K562 (cell line): ENCODE results near the gene OR4D2. TPM values are rescaled to one million over a fixed set of nuclear protein-coding genes. Genes with fewer than 3 reads are reported as not detected.

Experiments used
- GTF2F1 ChIP-seq: IDR thresholded peaks from 2 replicates; pipeline ENCODE4 v1.6.1; 2011; ENCODE audit warnings: low read depth, low read length, improper control_type of control experiment
- HBP1 ChIP-seq: fragments of 450-650 bp; formaldehyde crosslinking; IDR thresholded peaks from 2 replicates; pipeline ENCODE4 v1.4.0; 2022; ENCODE audit warnings: missing genetic modification characterization
- HMG20B ChIP-seq: fragments of 250-450 bp; sonication (Bioruptor Pico); IDR thresholded peaks from 2 replicates; pipeline ENCODE4 v1.5.0; 2021; ENCODE audit warnings: mild to moderate bottlenecking
- MEF2D ChIP-seq: conservative IDR thresholded peaks from 2 replicates; pipeline ENCODE4 v1.6.1; 2016; ENCODE audit warnings: low read depth, missing genetic modification characterization, missing compliant biosample characterization
- PBX2 ChIP-seq, 2 experiments: IDR thresholded peaks in 1 of 2; conservative IDR thresholded peaks in 1 of 2; 2 replicates each; pipeline ENCODE4 v1.6.1; 2016; ENCODE audit warnings: low read depth in 2 of 2, mild to moderate bottlenecking in 1 of 2, missing compliant biosample characterization in 1 of 2, missing genetic modification characterization in 1 of 2, moderate library complexity in 1 of 2
- SMAD4 ChIP-seq: fragments of 250-450 bp; sonication (Bioruptor Pico); conservative IDR thresholded peaks from 2 replicates; pipeline ENCODE4 v1.8.0; 2021; ENCODE audit warnings: inconsistent platforms, mild to moderate bottlenecking, moderate library complexity
- TCF7 ChIP-seq: sonication (generic); IDR thresholded peaks from 2 replicates; pipeline ENCODE4 v1.6.1; 2016; ENCODE audit warnings: antibody characterized with exemption, borderline replicate concordance
- TRIM28 ChIP-seq: fragments of 450-650 bp; IDR thresholded peaks from 2 replicates; pipeline ENCODE4 v1.6.1; 2017
- polyA plus RNA-seq, 8 experiments: library from polyadenylated mRNA; depleted of rRNA in 4 of 8; stranded (reverse) in 5 of 8; unstranded in 3 of 8; fragments of >200 nt; fragmentation: Nextera tagmentation in 2 of 8; fragmentation: Illumina TruSeq in 1 of 8; extraction: Ambion mirVana in 2 of 8; extraction: Trizol in 1 of 8; gene quantifications; 2 replicates each; pipeline versions ENCODE4 v1.2.1 to v1.2.3, GENCODE V29; 2011 to 2014; ENCODE audit warnings: inconsistent platforms in 1 of 8, missing spikeins in 1 of 8
- total RNA-seq, 7 experiments: library from RNA; depleted of rRNA in 6 of 7; stranded (reverse); fragments of >200 nt in 6 of 7; fragmentation: Illumina TruSeq in 2 of 7; extraction: Trizol in 2 of 7; gene quantifications; 2 replicates each; pipeline versions ENCODE4 v1.2.1 to v1.2.3, GENCODE V29; 2011 to 2021; ENCODE audit warnings: low replicate concordance in 1 of 7
- TF ChIP-seq, protein P1 (sequence below): sonication (generic); formaldehyde crosslinking; IDR thresholded peaks from 2 replicates; pipeline ENCODE4 v1.8.1; 2023; ENCODE audit warnings: mild to moderate bottlenecking, missing genetic modification reagents, moderate library complexity
- TF ChIP-seq, protein P2 (sequence below): fragments of 250-450 bp; sonication (Bioruptor Pico); IDR thresholded peaks from 2 replicates; pipeline ENCODE4 v1.4.0; 2020; ENCODE audit warnings: mild to moderate bottlenecking, moderate library complexity
- TF ChIP-seq, protein P3 (sequence below): sonication (generic); formaldehyde crosslinking; IDR thresholded peaks from 2 replicates; pipeline ENCODE4 v1.8.0; 2022; ENCODE audit warnings: mild to moderate bottlenecking, missing genetic modification reagents, borderline replicate concordance
- TF ChIP-seq, protein P4 (sequence below): fragments of 250-450 bp; sonication (Bioruptor Pico); IDR thresholded peaks from 2 replicates; pipeline ENCODE4 v1.4.0; 2020; ENCODE audit warnings: borderline replicate concordance
- TF ChIP-seq, protein P5 (sequence below): fragments of 250-450 bp; sonication (Bioruptor Pico); IDR thresholded peaks from 2 replicates; pipeline ENCODE4 v1.5.0; 2020; ENCODE audit warnings: mild to moderate bottlenecking

The OR4D2 gene
- total and polyA plus RNA-seq, 9 of the 15 experiments (the other 6 are each of a cell fraction or from before 2014, with no cell fraction given), result not detected

DNA sequence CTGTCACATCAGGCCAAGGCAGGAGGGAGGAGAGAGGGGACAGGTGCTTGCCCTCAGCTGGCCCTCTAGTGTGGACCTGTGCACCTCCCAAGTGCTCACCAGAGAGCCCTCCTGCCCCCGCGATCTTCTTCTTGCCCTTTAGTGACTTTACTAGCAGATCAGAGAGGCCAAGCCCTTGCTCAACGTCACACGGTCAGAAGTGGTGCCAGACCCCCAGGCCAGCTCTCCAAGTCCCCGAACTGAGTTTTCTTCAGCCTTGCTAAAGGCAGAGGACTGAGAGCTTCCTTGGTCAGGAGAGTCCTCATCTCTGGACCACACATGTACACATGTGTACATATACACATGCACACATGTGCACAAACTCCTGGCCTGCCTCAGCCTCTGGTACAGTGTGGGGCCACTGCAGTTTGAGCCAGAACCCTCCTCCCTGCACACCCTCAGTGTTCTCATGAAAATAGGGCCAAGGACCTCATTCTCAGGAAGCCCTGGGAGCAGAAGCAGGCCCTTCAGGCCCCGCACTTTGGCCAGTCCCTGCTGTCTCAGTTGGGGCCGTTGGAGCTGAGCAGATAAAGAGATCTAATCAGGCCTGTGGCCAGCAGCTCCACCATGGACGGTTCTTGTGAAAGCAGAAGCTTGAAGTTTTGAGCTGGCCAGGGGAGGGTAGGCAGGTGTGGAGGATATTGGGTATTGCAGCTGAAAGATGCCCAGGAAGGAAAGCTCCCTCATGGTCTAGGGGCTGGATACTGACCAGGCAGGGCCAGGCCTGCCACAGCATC lies 18.4 kb downstream of the OR4D2 start (continued):
- TF ChIP-seq, protein P1, sequence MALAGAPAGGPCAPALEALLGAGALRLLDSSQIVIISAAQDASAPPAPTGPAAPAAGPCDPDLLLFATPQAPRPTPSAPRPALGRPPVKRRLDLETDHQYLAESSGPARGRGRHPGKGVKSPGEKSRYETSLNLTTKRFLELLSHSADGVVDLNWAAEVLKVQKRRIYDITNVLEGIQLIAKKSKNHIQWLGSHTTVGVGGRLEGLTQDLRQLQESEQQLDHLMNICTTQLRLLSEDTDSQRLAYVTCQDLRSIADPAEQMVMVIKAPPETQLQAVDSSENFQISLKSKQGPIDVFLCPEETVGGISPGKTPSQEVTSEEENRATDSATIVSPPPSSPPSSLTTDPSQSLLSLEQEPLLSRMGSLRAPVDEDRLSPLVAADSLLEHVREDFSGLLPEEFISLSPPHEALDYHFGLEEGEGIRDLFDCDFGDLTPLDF (CRISPR knock-in tag), result no peak
- TF ChIP-seq, protein P2, sequence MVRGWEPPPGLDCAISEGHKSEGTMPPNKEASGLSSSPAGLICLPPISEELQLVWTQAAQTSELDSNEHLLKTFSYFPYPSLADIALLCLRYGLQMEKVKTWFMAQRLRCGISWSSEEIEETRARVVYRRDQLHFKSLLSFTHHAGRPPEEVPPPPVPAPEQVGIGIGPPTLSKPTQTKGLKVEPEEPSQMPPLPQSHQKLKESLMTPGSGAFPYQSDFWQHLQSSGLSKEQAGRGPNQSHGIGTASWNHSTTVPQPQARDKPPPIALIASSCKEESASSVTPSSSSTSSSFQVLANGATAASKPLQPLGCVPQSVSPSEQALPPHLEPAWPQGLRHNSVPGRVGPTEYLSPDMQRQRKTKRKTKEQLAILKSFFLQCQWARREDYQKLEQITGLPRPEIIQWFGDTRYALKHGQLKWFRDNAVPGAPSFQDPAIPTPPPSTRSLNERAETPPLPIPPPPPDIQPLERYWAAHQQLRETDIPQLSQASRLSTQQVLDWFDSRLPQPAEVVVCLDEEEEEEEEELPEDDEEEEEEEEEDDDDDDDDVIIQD, result 0 out of 2 replicates have a peak, but pooled peaks have one; percentile 72
- TF ChIP-seq HMG20B (CRISPR knock-in tag) (no peak), TCF7 (no peak), GTF2F1 (no peak), TRIM28 (no peak), MEF2D (no peak), PBX2 (CRISPR knock-in tag; IDR thresholded peaks at IDR 0.05; ENCODE audit: low read depth) (no peak), PBX2 (tag; conservative IDR thresholded peaks at IDR 0.05; ENCODE audit: low read depth) (no peak), SMAD4 (CRISPR knock-in tag) (peak; percentile 78), HBP1 (CRISPR knock-in tag) (no peak)
- TF ChIP-seq, protein P3, sequence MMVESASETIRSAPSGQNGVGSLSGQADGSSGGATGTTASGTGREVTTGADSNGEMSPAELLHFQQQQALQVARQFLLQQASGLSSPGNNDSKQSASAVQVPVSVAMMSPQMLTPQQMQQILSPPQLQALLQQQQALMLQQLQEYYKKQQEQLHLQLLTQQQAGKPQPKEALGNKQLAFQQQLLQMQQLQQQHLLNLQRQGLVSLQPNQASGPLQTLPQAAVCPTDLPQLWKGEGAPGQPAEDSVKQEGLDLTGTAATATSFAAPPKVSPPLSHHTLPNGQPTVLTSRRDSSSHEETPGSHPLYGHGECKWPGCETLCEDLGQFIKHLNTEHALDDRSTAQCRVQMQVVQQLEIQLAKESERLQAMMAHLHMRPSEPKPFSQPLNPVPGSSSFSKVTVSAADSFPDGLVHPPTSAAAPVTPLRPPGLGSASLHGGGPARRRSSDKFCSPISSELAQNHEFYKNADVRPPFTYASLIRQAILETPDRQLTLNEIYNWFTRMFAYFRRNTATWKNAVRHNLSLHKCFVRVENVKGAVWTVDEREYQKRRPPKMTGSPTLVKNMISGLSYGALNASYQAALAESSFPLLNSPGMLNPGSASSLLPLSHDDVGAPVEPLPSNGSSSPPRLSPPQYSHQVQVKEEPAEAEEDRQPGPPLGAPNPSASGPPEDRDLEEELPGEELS (CRISPR knock-in tag), result 0 out of 2 replicates have a peak, but pooled peaks have one; percentile 23
- TF ChIP-seq, protein P4, sequence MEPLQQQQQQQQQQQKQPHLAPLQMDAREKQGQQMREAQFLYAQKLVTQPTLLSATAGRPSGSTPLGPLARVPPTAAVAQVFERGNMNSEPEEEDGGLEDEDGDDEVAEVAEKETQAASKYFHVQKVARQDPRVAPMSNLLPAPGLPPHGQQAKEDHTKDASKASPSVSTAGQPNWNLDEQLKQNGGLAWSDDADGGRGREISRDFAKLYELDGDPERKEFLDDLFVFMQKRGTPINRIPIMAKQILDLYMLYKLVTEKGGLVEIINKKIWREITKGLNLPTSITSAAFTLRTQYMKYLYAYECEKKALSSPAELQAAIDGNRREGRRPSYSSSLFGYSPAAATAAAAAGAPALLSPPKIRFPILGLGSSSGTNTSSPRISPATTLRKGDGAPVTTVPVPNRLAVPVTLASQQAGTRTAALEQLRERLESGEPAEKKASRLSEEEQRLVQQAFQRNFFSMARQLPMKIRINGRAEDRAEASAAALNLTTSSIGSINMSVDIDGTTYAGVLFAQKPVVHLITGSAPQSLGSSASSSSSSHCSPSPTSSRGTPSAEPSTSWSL (CRISPR knock-in tag), result no peak
- TF ChIP-seq, protein P5, sequence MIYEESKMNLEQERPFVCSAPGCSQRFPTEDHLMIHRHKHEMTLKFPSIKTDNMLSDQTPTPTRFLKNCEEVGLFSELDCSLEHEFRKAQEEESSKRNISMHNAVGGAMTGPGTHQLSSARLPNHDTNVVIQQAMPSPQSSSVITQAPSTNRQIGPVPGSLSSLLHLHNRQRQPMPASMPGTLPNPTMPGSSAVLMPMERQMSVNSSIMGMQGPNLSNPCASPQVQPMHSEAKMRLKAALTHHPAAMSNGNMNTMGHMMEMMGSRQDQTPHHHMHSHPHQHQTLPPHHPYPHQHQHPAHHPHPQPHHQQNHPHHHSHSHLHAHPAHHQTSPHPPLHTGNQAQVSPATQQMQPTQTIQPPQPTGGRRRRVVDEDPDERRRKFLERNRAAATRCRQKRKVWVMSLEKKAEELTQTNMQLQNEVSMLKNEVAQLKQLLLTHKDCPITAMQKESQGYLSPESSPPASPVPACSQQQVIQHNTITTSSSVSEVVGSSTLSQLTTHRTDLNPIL (CRISPR knock-in tag), result no peak
